Measurements from ENCODE around the gene MIX23.
A peak's percentile ranks its signal among the peaks of the same experiment; 100 is the strongest.

- peak; percentile 70 for TF ChIP-seq CTCF (IDR thresholded peaks at IDR 0.05; ENCODE audit: low read depth, low read length, missing input control)
- TF ChIP-seq ZBTB33 (IDR thresholded peaks at IDR 0.05) = no peak
- peak; percentile 87 to 89 for TF ChIP-seq RAD21 (IDR thresholded peaks at IDR 0.05)
- no peak for TF ChIP-seq MAX (IDR thresholded peaks at IDR 0.05)
- no peak for TF ChIP-seq ATF3 (IDR thresholded peaks at IDR 0.05)
- no peak for TF ChIP-seq JUND (IDR thresholded peaks at IDR 0.05)
- no peak for TF ChIP-seq REST (IDR thresholded peaks at IDR 0.05)
- no peak for TF ChIP-seq RXRA (IDR thresholded peaks at IDR 0.05)
- no peak for TF ChIP-seq TAF1 (conservative IDR thresholded peaks at IDR 0.05)
- no peak for TF ChIP-seq SP1 (IDR thresholded peaks at IDR 0.05)
- no peak for TF ChIP-seq GABPA (IDR thresholded peaks at IDR 0.05 in 1 of 2, conservative IDR thresholded peaks at IDR 0.05 in 1 of 2)
- TF ChIP-seq EGR1 (IDR thresholded peaks at IDR 0.05; ENCODE audit: low read depth in 2 of 2) = no peak
- no peak for TF ChIP-seq YY1 (IDR thresholded peaks at IDR 0.05)
- TF ChIP-seq FOXA1 (IDR thresholded peaks at IDR 0.05) = no peak
Measured at GRCh38 chr3:122392868-122393844, 10.1 kb upstream of the MIX23 start.
